SKM-1 treated with dmso at 0.1 percent for 144 hours (cell line): ENCODE measurements around the gene NMT2.

ENCODE experiments used
- DNase-seq: peaks from one replicate; lab custom pipeline; 2025; ENCODE audit not compliant: unreplicated experiment; lab: John Stamatoyannopoulos, UW

Gene NMT2

DNA sequence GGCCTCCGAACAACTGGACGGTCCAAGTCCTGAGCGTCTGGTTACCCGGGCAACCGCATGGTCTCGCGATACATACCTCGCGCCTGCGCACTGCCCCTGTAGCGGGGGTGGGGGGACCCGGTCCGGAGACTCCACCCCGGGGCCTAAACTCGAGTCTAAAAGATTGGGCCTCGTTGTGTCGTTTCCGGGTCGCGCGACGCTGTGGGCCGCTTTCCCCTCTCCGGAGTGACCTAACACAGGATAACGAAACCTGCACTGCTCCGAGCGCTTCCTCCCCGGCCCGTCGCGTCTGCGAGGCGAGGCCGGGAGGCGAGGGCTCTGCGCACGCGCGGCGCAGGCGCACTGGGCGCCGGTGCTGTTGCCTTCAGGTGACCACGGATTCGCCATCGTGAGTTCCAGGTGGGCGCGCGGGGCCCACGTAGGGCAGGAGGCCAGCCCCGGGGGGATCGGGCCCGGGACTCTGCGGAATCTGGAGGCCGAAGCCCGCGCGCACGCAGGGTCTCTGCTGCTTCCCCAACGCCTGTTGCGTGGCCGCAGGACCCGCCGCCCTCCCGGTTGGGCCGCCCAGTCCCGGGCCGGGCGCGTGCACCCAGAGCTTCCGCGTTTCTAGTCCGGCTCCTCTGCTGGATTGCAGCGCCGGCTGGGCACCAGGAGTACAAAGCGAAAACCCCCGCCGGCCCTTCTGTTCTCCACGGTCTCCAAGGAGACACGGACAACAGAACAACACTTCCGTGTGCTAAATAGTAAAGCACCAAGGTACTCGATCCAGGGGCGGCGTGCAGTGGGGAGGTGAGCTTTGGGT, 71.3 kb downstream of the NMT2 start, which contains the start of gene RPP38:
RPP38 (plus strand) TSS at position 345 of the 802 bp plus-strand sequence. CDS start 5,960 bp downstream, outside the sequence.
- DNase-seq: peak; percentile 53

DNA sequence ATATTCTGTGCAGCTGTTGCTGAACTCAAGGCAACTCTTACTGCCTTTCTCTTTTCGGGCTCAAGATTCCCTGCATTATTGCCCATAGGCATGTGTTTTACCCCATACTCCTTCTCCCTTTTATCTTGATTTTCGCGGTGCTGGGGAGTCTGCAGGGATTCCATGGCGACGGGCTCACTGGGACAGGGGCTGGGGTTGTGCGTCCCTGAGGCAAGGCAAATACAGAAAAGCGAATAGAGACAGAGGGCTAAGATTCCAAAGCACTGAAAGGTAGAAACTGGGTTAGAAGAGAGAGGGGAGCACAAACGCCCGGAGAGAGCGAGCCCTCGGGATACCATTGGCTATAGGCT, 71.9 kb downstream of the NMT2 start:
- no peak for DNase-seq

DNA sequence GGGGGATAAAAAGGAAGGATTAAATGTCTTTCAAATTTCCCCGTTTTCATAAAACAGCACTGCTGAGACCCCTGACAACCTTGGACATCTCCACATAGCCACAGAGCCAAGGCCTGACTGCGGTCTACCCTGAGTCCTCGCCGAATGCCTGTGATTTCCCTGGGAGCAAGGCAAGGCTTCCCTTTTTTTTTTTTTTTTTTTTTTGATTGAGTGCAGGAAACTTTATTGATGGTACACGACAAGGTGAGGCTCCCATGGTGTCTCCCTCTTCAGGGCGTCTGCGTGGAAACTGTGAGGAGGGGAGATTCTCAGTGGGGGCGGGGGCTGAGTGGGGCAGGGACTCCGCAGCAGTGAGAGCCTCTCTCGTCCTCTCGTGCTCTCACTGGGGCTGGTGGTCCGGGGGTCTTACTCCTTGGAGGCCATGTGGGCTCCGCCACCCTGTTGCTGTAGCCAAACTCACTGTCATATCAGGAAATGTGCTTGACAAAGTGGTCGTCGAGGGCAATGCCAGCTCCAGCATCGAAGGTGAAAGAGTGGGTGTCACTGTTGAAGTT, 75.6 kb downstream of the NMT2 start:
- DNase-seq: no peak

DNA sequence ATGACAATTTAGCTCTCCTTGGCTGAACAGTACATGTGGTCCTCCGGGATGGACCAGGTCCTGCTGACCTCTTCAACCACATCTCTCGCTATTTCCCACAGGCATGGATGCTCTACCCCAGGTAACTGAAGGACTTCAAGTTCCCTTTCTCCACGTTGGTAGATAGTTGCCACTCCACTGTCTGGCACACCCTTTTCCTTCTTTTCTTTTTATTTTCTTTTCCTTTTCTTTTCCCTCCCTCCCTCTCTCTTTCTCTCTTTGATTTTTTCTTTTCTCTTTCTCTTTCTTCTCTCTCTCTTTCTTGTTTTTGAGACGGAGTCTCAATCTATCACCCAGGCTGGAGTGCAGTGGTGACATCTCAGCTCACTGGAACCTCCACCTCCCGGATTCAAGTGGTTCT, 77.1 kb downstream of the NMT2 start:
- no peak for DNase-seq

DNA sequence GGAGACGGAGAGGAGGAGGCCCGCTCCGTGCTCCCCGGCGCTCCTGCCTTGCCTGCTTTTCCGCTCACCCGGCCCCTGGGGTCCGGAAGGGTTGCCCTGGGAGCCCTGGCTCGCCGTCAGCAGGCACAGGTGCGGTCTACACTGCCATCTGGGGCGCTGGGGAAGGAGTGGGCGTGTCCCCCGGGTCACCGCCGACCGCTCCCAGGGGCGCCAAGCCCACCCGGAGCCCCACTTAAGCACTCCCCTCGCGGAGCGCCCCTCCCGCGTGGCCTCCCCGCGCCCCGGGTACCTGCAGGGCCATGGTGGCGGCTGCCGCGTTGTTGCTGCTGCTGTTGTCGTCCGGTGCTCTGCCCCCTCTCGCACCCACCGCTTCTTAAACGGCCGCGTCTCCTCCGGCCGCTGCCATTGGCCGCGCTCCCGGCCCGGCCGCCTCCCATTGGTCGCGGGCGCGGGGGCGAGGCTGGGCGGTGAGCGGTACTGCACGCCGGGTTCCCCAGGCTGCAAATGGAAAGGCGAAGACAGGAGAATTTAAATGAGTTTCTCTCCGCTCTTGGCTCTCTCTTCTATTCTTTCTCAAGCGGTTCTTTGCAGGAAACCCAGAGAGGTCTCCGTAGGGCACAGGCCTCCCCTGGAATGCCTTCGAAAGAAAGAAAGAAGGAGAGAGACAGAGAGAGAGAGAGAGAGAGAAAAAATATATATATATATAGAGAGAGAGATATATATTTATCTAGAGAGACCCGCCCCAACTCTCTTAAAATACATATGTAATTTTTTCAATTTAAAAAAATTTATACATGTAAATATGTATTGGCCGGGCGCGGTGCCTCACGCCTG, 79.8 kb downstream of the NMT2 start, which contains the start of gene ACBD7:
ACBD7 (minus strand) TSS at position 349 of the 834 bp plus-strand sequence; CDS start at position 301, 48 bp downstream.
- peak; percentile 34 for DNase-seq

DNA sequence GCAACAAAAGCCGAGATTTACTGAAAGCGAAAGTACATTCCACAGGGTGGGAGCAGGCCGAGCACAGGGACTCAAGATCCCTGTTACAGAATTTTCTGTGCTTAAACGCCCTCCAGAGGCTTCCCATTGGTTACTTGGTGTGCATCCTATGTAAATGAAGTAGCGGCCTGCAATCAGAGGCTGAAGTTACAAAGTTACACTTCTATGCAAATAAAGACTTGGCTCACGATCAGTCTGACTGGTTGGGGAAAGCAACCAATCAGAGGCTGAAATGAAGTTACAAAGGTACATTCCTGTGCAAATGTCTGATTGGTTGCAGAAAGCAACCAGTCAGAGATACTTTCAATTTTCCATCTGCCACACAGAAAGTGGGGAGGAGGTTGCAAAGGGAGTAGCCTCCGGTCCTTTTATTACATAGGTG, 84.0 kb downstream of the NMT2 start:
- DNase-seq: no peak

DNA sequence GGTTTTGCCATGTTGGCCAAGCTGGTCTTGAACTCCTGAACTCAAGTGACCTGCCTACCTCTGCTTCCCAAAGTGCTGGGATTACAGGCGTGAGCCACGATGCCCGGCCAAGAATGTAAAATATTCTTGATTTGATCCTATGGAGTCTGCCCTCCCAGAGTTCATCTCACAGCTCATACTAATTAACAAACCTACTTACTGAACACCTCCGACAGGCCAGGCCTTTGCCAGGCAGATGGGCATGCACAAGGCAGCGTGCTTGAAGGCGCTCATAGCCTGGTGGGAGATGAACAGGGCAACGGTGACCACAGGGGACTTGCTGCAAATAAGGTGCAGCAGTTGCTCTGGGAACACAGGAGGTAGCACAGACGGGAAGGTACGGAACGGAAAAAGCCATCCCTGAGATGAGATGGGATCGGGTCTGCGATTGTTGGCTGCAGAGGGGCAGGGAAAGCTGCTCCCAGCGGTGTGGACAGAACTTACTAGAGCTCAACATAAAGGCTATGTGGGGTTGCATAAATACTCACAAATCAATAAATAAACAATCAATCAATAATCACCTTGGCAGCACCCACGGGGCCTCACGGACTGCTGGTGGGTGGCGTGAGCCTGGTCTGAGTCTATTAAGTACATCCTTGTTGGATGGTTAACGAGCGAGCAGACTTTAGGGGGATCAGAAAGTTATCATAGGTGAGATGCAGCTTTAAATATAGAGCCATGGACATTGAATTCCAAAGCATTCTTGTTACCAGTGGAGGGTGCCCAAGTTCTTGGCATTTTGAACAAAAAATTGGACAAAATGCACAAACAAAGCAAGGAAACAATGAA, 84.6 kb downstream of the NMT2 start:
- no peak for DNase-seq

DNA sequence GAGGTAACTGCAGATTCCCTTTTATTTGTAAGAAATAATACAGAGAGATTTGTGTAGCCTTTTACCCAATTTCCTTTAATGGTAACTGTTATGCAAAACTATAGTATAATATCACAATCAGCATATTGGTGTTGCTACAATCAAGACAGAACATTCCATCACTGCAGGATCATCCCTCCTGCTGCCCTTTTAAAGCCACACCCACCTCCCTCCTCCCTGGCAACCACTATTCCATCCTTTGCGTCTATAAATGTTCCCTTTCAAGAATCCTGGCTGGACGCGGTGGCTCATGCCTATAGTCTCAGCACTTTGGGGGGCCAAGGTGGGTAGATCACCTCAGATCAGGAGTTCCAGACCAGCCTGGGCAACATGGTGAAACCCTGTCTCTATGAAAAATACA, 93.1 kb downstream of the NMT2 start:
- DNase-seq: no peak

DNA sequence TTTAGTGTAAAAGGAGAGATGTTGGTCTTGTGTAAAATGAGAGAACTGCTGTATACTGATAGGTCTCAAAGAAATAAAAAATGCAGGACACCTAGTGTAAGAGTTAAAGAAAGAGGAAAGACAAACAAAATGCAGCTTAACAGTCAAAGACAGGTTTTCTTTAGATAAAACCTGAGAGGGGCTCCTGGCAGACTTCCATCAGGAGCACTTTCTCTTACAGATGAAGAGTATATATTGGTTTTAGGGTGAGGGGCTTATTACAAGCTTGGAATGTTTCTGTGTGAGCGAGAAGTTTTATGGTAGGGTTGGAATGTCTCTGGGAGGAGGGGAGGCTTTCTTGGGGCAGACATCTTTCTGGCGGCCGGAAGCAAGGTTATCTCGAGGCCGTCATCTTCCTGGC, 96.1 kb downstream of the NMT2 start:
- no peak for DNase-seq

DNA sequence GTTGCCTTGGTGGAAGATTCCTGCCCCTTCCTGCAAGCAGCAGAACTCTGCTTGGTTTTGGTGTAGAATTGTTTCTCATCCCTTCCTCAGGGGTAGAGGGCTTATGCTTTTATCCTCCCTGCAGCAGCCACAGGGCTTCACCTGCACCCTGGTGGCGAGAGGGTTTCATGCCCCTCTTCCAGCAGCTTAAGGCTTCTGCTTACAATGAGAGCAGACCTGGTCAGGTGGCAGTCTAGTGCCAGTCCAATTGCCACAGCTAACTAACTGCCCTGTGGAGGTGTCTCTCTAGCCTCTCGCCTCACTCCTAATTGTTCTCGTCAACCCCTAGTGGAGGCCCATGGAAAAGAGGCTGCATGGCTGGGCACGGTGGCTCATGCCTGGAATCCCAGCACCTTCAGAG, 99.3 kb downstream of the NMT2 start:
- DNase-seq: no peak

DNA sequence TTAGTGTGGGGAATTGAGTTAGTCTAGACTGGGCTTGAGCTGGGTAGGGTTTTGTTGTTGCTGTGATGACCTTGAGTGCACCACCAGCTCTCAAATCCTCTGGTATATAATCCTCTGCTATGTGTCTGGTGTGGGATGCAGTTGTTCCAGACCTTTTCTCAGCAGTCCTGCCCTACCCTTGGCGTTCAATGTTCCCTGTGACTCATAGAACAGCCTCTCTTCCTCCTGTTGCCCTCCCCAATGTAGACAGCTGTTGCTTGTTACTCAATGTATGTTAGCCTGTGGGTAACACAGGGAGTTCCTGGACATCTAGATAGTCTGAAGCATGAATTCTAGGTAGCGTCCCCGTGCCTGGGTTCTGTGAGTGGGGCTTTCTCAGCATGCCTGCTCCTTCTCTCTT, 99.7 kb downstream of the NMT2 start:
- no peak for DNase-seq

DNA sequence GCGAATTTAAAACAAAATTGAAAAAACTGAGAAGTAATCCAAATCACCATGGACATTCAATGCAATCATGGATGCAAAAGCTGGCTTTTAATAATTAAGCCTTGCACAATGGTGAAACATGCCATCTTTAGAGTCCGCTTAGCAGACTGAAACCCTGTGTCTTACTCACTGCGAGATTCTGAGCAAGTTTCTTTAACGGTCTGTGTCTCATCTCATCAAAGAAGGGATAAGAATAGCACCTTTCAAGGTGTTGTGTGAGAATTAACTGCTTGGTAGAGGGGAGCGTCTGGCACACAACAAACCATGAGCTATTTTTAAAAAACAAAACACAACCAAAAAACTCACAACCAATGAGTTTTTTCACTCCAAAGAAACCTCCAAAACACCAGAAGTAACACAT, 101.3 kb downstream of the NMT2 start:
- no peak for DNase-seq

DNA sequence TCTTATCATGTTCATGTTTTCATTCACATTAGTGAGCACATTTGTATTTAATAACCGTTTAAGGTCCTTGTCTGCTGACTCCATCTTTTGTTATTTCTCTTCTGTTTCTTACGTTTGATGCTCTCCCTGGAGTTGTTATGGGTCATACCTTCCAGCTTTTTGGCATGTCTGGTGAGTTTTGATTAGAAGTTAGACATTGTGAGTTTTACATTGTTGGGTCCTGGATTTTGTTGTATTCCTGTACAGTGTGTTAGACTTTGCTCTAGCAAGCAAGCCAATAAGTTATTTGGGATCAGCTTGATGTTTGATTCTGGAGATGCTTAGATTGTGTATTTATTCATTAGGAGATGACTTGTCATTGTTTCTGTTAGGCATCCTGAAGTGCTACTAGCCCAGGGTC, 107.9 kb downstream of the NMT2 start:
- DNase-seq: no peak

DNA sequence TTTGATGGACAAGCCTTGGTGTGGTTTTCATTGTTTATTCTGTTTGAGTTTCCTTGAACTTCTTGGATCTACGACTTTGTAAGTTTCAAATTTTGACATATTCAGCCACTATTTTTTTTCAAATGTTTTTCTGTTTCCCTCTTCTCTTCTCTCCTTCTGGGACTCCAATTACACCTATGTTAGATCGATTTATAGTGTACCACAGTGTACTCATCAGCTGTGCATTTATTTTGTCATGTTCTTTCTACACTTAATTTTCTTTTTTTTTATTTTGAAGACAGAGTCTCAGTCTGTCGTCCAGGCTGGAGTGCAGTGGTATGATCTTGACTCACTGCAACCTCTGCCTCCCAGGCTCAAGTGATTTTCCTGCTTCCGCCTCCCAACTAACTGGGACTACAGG, 108.6 kb downstream of the NMT2 start:
- DNase-seq: no peak

DNA sequence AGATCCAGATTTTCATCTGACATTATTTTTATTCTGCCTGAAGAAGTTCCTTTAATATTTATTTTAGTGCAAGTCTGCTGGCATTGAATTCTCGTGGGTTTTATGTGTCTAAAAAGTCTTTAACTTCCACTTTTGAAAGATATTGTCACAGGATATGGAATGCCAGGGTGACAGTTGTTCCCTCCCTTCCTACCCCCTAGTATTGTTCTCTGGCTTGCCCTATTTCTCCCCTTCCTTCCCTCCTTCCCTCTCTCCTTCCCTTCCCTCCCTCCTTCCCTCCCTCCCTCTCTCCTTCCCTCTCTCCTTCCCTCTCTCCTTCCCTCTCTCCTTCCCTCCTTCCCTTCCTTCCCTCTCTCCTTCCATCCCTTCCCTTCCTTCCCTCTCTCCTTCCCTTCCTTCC, 109.8 kb downstream of the NMT2 start:
- no peak for DNase-seq
